Psoas muscle (tissue), 8 donors: Measurements from ENCODE around the gene NOP10. TPM values are rescaled to one million over a fixed set of nuclear protein-coding genes. Genes with fewer than 3 reads are reported as not detected.

Source experiments
- ATAC-seq, 4 donors: fragments of 200-7000 bp; cut with Tn5 transposase; one replicate each; pipeline ENCODE4 v1.9.1; 2020; ENCODE audit warnings: moderate library complexity in 3 of 4, mild to moderate bottlenecking in 2 of 4
- DNase-seq, 2 donors: peaks; one replicate each; pipeline ENCODE4 v3.0.0-alpha.2; 2020
- H3K27ac ChIP-seq: fragments of 200-600 bp; one replicate; pipeline ENCODE4 v1.8.0; 2022
- H3K27me3 ChIP-seq, 3 donors: fragments of 200-600 bp in 1 of 3; one replicate each; pipeline versions ENCODE4 v1.6.1 to v1.8.0; 2013 to 2022; ENCODE audit warnings: low read length in 2 of 3, mild to moderate bottlenecking in 2 of 3, moderate library complexity in 1 of 3; ENCODE audit not compliant: insufficient read depth in 3 of 3
- H3K36me3 ChIP-seq, 2 donors: fragments of 200-600 bp in 1 of 2; one replicate each; pipeline versions ENCODE4 v1.6.1 to v1.8.0; 2013 to 2022; ENCODE audit warnings: low read depth in 1 of 2, mild to moderate bottlenecking in 1 of 2, moderate library complexity in 1 of 2; ENCODE audit not compliant: insufficient read depth in 1 of 2
- H3K4me1 ChIP-seq: fragments of 200-600 bp; one replicate; pipeline ENCODE4 v1.8.0; 2022
- H3K4me3 ChIP-seq: fragments of 200-600 bp; one replicate; pipeline ENCODE4 v1.8.0; 2022; ENCODE audit warnings: mild to moderate bottlenecking
- H3K9me3 ChIP-seq: fragments of 200-600 bp; one replicate; pipeline ENCODE4 v1.8.0; 2022
- WGBS, 3 donors: extraction: QIAGEN DNeasy Blood & Tissue Kit; methylation state at CpG; one replicate each; pipeline versions ENCODE4 v1.1.6 to v1.1.7; 2013; 5-methylcytosine and 5-hydroxymethylcytosine counted together
- intact Hi-C, 2 donors: fragments of 100-400 bp; cut with DNase I; formaldehyde crosslinking; loops; one replicate each; pipeline versions ENCODE4 v1.11.0 to v1.14.2; 2022
- polyA plus RNA-seq, 3 donors: library from polyadenylated mRNA; stranded (reverse); fragments of 200-250 nt; gene quantifications; one replicate each; pipeline ENCODE4 v1.2.3, GENCODE V29; 2013
- total RNA-seq, 4 donors: library from RNA; stranded (reverse); fragmentation: NEBNext Ultra II Directional in 2 of 4; extraction: Animal tissue kit (Norgen Biotek cat#: 25700) in 2 of 4; gene quantifications; one replicate each; pipeline versions ENCODE4 v1.2.1 to v1.2.4, GENCODE V29; 2021 to 2023
- TF ChIP-seq, protein P1 (sequence below): fragments of 200-600 bp; IDR thresholded peaks from one replicate; pipeline ENCODE4 v1.8.0; 2022; ENCODE audit warnings: antibody characterized with exemption
- donor health status: healthy with polysubstance abuse.
- donor health status: DM: no; HTN: no; CAD: no; lungs with moderate emphysema.
- donor health status: Bipolar disorder and iron deficiency.
- donor health status: healthy.
- donor health status: DM: yes; HTN: yes; CAD: no.
- donor health status: DM: no; HTN: no; CAD: no.
- donor health status: DM: no; HTN: no; CAD: no.
- donor health status: DM: yes; HTN: yes; CAD: no.

Gene NOP10
- total and polyA plus RNA-seq, 7 donors, result 123 to 441 (median 146) TPM

DNA sequence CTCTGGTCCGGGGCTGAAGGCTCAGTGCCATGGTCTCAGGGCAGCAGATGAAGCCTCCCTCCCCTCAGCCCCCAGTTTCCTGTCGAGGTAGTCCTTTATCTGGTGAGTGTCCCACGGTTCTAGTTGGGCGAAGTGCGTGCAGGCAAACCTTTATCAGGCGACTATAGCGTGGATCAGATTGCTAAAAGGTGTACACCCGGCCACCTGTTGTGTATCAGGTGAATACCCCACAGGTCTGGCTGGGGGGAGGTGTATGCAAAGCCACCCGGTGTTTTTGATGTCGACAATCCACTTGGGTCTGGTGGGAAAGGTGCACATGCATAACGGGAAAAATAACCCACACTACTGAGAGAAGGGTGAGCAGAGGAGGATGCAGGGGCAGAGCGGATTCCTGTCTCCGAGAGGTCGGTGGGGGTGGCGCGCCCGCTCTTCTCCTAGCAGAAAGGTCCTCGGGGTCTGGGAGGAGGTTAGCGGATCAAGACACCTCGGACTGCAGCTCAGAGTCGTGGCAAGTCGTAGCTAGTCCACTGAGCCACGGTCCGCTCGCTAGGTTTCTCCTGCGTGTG is 5.9 kb downstream of the NOP10 start:
- H3K27ac ChIP-seq, result peak overlapping the region; percentile 91
- TF ChIP-seq, protein P1, sequence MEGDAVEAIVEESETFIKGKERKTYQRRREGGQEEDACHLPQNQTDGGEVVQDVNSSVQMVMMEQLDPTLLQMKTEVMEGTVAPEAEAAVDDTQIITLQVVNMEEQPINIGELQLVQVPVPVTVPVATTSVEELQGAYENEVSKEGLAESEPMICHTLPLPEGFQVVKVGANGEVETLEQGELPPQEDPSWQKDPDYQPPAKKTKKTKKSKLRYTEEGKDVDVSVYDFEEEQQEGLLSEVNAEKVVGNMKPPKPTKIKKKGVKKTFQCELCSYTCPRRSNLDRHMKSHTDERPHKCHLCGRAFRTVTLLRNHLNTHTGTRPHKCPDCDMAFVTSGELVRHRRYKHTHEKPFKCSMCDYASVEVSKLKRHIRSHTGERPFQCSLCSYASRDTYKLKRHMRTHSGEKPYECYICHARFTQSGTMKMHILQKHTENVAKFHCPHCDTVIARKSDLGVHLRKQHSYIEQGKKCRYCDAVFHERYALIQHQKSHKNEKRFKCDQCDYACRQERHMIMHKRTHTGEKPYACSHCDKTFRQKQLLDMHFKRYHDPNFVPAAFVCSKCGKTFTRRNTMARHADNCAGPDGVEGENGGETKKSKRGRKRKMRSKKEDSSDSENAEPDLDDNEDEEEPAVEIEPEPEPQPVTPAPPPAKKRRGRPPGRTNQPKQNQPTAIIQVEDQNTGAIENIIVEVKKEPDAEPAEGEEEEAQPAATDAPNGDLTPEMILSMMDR, result no peak
- peaks cover 0 to 29% of the 10 kb centered on the region in 2 donors for H3K36me3 ChIP-seq
- H3K4me1 ChIP-seq, result peaks cover 41% of the 10 kb centered on the region
- intact Hi-C loops, result no loop called here
- H3K27me3 ChIP-seq, result no peaks in the 10 kb centered on the region
- no peak for DNase-seq
- no peaks in the 10 kb centered on the region for H3K9me3 ChIP-seq
- peak overlapping the region; percentile 78 for H3K4me3 ChIP-seq
- 1 to 2% (median 1%) methylated on average over 26 of the region's 26 CpGs for WGBS, 3 donors
- peak in 2 of 4 donors; percentile 42 to 45 for ATAC-seq

DNA sequence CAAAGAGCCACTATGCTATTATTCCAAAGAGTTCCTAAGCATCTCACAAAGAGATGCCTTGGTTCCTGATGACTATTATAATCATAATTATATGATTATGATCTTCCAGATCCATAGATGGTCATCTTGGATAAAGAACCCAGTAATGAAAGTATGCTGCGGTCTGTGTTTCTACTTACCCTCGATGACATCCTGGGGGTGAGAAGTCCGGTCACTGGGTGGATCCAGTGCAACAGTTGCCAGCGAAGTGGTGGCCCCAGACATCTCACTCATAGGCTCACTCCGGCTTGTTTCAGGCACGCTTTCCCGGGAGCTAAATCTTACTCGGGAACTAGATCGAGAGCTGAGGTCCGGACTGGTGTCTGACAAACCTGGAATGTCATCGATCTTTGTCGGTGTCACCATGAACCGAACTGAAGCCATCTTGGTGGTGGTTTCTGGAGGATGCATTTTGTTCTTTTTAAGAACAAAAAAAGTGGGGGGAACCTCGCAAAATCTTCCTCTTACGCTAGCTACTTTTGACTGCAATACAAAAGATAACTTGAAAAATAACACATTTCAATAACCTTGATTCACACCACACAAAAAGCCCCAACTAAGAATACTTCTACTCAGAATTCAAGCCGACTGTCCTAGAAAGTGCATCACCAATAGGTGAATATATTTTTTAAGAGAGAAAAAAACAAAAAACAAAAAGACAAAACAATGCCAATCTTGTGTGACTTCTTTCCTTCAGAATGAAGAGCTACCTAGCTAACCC is 6.5 kb downstream of the NOP10 start:
- DNase-seq (no peak), ATAC-seq (no peak)
- TF ChIP-seq, protein P1, result no peak
- intact Hi-C loops, result no loop called here
- peak overlapping the region; percentile 78 for H3K4me3 ChIP-seq
- H3K27ac ChIP-seq, result peak overlapping the region; percentile 91
- 78 to 83% (median 81%) methylated on average over 16 of the region's 16 CpGs for WGBS, 3 donors
- H3K9me3 ChIP-seq, result no peaks in the 10 kb centered on the region
- H3K36me3 ChIP-seq, result peaks cover 0 to 28% of the 10 kb centered on the region in 2 donors
- no peaks in the 10 kb centered on the region for H3K27me3 ChIP-seq
- H3K4me1 ChIP-seq, result peaks cover 34% of the 10 kb centered on the region

DNA sequence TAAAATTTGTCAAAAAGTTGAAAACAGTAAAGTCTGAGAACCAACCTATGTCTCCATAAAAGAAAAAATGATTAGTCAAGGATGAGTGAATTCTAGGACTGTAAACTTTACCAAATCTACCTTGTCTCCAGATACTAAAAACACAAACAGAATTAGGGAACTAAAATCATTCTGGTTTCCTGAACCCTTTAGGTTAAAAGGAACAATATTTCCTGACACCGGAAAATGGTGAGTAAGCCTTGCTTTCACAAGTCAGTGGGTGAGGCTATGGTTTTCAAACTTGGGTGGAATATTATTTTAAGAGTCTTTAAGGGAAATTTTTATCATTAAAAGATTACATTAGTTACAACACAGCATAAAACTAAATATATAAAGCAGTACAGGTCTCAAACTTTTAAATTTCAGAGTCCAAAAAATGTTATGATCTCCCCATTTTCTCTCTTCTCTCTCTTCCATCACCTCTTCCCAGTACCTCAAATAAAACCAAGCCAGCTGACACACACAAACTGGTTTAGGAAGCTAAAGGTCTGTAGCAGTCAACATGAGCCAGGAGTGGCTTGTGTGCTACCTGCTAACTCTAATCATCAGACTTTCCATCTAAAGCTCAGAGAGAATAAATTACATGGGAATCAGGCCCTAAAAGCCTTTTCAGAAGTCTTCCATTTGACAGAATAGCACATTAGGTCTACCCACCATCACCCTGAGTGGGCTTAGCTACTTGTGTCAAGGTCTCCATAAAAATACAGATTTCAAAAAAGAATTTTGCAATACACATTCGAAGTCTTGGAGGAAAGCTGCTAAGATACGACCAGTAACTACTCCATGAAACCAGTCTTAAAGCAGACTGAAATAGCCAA is 7.5 kb downstream of the NOP10 start:
- 72 to 86% (median 82%) methylated on average over 3 of the region's 3 CpGs for WGBS, 3 donors
- peak overlapping the region; percentile 91 for H3K27ac ChIP-seq
- intact Hi-C loops, result no loop called here
- DNase-seq (no peak), ATAC-seq (no peak)
- H3K36me3 ChIP-seq, result peaks cover 0 to 22% of the 10 kb centered on the region in 2 donors
- no peaks in the 10 kb centered on the region for H3K27me3 ChIP-seq
- H3K4me3 ChIP-seq, result peak overlapping the region; percentile 78
- H3K4me1 ChIP-seq, result peaks cover 32% of the 10 kb centered on the region
- H3K9me3 ChIP-seq, result no peaks in the 10 kb centered on the region
- TF ChIP-seq, protein P1, result no peak

DNA sequence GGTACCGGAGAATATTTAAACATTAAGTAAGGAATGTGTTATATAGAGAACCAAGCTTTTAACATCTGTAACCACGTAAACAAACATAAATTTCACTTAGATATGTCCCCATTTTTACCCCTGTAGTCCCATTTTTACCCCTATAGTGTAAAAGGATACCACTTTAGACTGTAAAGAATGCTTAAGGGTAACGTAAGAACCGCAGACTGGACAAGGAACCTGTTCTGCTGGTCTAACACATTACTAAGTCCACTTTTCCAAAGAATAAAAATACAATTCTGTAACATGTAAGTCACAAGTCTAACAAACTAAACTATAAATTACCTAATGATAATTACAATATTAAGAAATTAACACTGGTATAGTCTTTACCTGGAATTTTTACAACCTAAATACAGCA is 8.3 kb downstream of the NOP10 start:
- H3K27ac ChIP-seq, result peak overlapping the region; percentile 91
- no peak for ATAC-seq
- TF ChIP-seq, protein P1, result no peak

More for the DNA sequence above, 8.3 kb downstream of the NOP10 start:
- Histone ChIP-seq H3K9me3 (no peaks in the 10 kb centered on the region), H3K4me1 (peaks cover 32% of the 10 kb centered on the region), H3K4me3 (peak overlapping the region; percentile 78), H3K36me3 (peaks cover 0 to 15% of the 10 kb centered on the region in 2 donors), H3K27me3 (no peaks in the 10 kb centered on the region)
- 32 to 61% (median 41%) methylated on average over 4 of the region's 4 CpGs for WGBS, 3 donors
- no peak for DNase-seq
- intact Hi-C loops, result no loop called here
